Amniotic epithelial cell (primary cell): Measurements from ENCODE around the gene LSM4.
A peak's percentile ranks its signal among the peaks of the same experiment; 100 is the strongest.

Experiments
- DNase-seq: peaks from one replicate; pipeline ENCODE4 v3.0.0-alpha.2; 2010; ENCODE audit warnings: low read depth

LSM4 gene

DNA sequence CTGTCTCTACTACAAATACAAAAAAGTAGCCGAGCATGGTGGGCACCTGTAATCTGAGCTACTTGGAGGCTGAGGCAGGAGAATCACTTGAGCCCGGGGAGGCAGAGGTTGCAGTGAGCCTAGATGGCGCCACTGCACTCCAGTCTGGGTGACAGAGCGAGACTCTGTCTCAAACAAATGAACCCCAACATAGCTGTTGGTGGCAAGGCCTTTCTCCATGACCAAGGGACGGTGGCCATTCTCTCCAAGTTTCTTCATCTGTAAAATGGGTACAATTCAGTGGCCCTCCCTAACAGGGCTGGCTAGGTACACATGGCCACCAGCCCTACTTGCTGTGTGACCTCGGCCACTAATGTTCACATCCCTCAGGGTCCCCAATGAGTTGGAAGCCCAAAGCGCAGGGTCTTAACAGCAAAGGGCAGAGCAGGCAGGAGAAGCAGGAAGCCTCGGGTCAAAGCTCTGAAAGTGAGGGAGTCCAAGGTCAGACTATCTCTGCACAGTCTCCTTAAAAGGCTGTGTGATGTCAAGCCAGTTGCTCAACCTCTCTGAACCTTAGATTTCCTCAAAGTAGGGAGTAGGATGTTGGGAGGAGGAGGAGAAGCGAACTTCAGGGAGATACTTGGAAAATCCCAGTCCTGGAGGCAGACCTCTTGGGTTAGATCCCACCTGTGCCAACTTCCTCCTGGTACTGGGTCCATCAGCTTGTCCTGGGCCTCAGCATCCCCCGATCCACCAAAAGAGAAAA is 44.2 kb downstream of the LSM4 start:
- DNase-seq = peak; percentile 55

- peak; percentile 68 for DNase-seq
Observed at GRCh38 chr19:18274781-18275356, 48.0 kb downstream of the LSM4 start.

DNA sequence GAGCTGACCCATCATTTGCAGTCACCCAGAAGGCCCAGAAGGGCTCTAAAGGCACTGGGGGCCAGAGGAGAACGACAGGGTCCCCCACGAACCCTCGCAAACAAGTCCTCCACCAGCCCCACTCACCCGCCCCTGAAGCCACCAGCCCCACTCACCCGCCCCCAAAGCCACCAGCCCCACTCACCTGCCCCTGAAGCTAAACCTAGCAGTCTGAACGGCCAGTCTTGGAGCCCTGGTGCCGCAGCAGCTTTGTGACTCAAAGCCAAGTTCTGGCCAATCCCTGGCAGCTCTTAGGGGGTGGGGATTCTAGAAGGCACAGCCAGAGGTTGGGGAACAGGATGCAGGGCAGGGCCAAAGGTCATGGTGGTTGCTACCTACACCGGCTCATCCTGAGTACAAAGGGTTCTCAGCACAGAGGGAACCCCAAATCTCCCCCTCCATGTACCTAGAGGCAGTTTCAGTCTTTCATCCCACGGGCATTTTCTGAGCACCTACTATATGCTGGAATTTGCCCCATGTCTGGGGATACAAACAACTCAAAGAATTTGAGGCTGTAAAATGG is 48.6 kb downstream of the LSM4 start, which contains the start of gene IQCN:
Gene IQCN (minus strand): TSS at position 234 of the 562 bp plus-strand sequence. CDS start 4,974 bp downstream, outside the sequence.
- DNase-seq = no peak

GRCh38 chr19:18273561-18274218 is 49.2 kb downstream of the LSM4 start:
- DNase-seq = no peak

GRCh38 chr19:18271433-18271841 is 51.4 kb downstream of the LSM4 start:
- no peak for DNase-seq

- no peak for DNase-seq
Observed at GRCh38 chr19:18270326-18270725, 52.5 kb downstream of the LSM4 start.

DNA sequence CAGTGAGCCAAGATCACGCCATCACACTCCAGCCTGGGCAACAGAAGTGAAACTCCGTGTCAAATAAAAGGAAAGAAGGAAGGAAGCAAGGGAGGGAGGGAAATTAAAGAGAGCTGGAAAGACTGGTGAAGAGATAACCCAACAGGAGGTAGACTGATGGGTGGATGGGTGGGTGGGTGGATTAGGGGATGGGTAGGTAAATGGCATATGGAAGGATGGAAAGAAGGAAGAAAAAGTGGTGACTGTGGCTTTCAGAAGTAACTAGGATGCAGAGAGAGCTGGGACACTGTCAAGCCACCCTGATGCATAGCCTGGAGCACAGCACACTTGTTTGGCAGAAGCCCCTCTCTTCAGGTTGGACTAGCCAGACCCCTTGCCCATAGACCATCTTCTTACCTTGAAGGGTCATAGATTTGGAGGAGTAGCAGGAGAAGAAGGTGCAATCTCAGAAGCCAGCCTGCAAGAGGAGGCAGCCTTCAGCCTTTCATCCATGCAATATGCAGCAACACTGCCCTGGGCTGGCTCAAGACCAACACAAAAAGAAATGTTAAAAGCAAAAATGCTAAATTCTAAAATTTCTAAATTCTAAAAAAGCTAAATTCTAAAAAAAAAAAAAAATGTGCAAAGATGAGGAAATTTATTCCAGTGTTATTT is 53.7 kb downstream of the LSM4 start:
- DNase-seq = no peak

DNA sequence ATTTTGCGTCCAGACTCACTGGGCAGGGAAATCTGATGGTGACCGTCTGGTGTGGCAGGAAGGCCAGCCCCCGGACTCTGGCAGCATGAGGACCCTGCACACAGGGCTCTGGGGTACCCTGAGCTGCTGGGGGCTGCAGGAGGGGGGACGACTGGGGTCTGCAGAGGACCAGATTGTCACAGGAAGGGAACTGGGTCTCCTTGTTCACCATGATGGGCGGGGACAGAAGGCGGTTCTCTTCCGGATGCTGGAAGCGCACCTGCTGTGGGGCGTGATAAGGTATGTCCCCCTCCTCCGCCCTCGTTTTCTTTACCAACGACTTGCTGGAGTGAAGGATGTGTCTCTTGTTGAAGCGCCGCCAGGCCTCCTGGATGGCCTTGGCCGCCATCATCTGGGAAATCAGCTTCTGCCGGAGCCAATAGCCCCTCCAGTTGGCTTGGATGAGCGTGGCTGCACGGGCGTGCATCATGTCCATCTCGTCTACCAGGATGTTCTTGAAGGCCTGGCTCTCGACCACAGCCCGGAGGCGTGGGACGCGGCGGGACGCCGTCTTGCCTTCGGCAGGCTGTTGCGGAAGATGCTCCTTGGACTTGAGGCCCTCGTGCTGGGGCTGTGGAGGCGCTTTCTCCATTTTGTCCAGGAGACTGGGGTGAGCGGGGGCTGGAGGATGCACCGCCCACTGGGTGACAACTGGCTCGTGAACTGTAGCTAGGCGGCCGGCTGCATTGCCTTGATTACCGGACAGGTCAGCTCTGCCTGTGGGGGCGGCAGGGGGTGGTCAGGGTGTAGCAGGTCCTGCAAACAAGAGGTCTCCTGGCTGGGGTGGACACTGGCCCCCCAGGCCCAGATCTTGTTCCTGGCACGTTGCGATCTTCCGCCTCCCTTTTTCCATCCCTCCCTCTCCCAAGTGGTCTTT is 55.8 kb downstream of the LSM4 start:
- no peak for DNase-seq

DNA sequence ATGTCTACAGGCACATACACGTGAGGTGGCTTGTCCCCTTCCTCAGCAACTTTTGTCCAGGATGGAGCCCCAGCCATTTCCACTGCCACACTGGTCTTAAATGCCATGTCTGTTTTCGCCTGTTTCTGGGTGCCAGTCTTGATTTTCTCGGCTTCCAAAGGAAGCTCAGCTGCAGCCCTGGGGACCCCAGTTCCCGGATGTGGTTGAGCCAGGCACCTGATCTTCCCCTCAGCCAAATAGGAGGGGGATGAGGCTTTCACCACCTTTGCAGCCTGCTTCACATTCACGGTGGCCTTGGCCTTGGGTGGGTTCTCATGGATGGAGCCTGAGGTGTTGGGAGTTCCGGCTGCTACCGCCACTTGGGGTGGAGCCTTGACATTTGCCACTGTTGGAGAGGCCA is 57.3 kb downstream of the LSM4 start:
- DNase-seq = no peak

DNA sequence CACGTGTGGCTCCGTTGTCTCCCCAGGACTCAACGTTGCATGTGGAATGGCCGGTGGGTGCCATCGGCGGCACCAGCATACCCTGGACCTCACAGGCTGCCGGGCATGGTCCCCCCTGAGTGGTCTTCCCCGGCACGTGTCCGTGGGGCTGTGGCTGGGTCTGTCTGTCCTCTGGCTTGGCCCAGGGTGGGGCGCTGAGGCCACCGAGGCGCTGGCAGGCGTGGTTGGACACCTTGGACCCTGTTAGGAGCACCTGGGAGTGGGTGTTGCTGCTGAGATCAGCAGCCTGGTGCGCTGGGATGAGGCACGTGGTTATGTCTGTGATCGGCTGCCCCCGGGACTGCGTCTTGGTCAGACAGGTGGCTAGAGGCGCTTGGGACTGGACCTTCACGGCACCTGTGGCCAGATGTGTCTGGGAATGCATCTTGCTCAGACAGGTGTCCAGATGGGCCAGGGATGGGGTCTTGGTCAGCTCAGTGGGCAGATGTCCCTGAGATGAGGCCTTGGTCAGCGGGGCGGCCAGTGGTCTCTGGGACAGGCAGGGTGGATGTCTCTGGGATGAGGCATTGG is 57.8 kb downstream of the LSM4 start:
- no peak for DNase-seq

GRCh38 chr19:18264137-18264854 is 58.6 kb downstream of the LSM4 start:
- no peak for DNase-seq

GRCh38 chr19:18263324-18264136 is 59.3 kb downstream of the LSM4 start:
- DNase-seq = no peak

DNA sequence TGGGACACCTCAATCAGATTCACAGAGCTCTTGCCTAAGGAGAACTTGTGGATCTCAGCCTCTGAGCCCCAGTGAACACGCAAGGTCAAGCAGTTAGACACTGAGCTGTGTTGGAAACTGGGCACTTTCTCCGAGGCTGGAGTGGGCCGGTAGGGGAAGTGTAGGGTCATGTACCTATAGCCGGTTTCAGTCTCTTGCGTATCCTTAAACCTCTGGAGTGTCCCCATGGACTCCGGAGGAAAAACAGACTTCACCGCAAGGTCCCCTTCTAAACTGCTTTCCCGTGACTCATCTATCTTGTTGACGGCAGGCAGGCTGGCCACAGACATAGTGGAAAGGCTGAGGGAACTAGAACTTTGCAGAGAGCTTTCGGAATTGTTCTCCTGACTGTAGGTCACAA is 60.0 kb downstream of the LSM4 start:
- no peak for DNase-seq

DNA sequence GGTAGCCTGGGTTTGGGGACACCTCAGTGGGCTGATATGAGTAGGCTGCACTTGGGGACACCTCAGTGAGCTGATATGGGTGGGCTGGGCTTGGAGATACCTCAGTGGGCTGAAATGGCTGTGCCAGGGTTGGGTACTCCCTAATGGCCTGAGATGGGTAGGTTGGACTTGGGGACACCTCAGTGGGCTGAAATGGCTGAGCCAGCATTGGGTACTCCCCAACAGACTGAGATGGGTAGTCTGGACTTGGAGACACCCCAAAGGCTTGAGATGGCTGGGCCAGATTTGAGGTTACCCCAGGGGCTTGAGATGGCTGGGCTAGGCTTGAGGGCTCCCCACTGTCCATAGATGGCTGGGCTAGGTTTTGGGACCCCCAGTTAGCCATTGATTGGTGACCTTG is 60.7 kb downstream of the LSM4 start:
- DNase-seq = no peak

- no peak for DNase-seq
Observed at GRCh38 chr19:18261474-18261873, 61.4 kb downstream of the LSM4 start.

DNA sequence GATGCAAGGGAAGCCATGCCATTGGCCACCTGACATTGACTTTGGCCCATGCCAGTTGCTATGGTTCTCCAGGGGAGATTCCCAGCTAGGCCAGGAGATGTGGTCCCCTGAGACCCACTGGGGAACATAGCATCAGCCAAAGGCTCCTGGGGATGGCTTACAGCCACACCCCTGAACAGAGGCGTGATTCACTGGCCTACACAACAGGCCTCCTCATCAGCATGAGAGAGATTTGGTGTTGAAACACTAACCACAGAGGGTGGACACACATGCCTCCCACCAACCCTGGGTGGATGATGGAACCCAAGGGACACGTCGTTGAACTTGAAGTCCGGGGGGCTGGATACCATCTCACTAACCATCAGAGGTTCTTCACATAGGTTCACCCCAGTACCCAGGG is 63.0 kb downstream of the LSM4 start:
- peak; percentile 59 for DNase-seq

GRCh38 chr19:18257503-18258470 is 65.1 kb downstream of the LSM4 start:
- no peak for DNase-seq
